ENCODE results near the gene SOX1. TPM values are rescaled to one million over a fixed set of nuclear protein-coding genes. Genes with fewer than 3 reads are reported as not detected.

The SOX1 gene
- total and polyA plus RNA-seq, 9 of the 15 experiments (the other 6 are each of a cell fraction or from before 2014, with no cell fraction given), result not detected

DNA sequence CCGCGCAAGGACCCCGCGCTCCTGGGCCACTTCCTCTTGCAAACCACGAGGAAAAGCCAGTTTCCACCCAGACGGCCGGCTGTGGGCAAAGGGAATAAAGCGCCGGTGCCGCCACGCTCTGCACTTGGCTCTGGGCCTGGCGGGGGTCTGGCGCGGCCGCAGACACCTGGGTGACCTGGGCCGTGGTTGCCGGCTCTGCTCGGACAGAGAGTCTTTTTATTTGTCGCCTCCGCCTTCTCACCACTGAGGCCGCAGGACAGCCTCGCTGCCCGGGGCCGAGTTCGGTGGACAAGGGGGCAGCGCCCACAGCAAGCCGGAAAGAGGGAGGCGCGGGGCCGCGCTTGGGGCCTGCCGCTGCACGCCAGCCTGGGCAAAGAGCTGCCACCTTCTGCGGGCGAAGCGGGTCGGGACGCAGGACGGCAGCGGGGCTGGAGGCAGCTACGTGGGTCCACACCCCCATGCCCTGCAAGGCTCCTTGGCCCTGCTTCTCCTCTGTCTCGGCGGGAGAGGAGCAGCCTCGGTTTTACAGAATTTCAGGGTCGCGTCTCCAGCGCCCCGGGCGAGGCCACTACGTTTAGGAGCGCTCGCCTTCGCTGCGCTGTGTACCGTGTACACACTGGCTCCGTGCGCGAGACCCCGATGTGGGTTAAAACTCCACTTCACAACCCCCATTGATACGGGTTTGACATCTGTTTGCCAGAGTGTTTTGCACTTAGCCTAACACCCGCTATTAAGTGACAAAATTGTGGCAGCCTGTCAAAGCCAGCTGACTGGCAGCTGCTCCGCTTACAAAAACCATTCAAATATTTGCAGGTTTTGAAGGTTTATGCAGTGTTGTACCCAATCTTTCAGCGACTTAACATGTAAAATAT is 13.0 kb upstream of the SOX1 start (continued):
- TF ChIP-seq ZBTB33 (CRISPR knock-in tag; IDR thresholded peaks at IDR 0.05), result no peak
- TF ChIP-seq NCOR1 (IDR thresholded peaks at IDR 0.05), result no peak

- ATAC-seq (no peak), FAIRE-seq (no peak), DNase-seq (ENCODE audit: extremely low read depth in 1 of 4, low spot score in 3 of 4) (no peak)
- TF ChIP-seq, protein P1, sequence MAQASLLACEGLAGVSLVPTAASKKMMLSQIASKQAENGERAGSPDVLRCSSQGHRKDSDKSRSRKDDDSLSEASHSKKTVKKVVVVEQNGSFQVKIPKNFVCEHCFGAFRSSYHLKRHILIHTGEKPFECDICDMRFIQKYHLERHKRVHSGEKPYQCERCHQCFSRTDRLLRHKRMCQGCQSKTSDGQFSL (CRISPR knock-in tag; IDR thresholded peaks at IDR 0.05), result no peak
- TF ChIP-seq, protein P1 (tag; IDR thresholded peaks at IDR 0.05), result no peak
- TF ChIP-seq CHD4 (IDR thresholded peaks at IDR 0.05; ENCODE audit: insufficient read depth, insufficient replicate concordance, low read depth, low read length, poor library complexity, severe bottlenecking) (no peak), IFI16 (CRISPR knock-in tag; IDR thresholded peaks at IDR 0.05) (no peak), EP400 (IDR thresholded peaks at IDR 0.05) (no peak), SREBF2 (CRISPR knock-in tag; IDR thresholded peaks at IDR 0.05) (no peak), EWSR1 (IDR thresholded peaks at IDR 0.05; ENCODE audit: borderline replicate concordance, low read depth, partially characterized antibody) (no peak)
- ChIA-PET CTCF (ENCODE audit: low intra/inter-chr PET ratio) (no interaction called here), POLR2A (interaction anchor here (0.6 kb wide), 1 partner anchor 200 kb away, joined by 3 read pairs; no protein-coding TSS in a partner anchor)
- no peaks in the 10 kb centered on the region for H3K9me3 ChIP-seq (replicated peaks; ENCODE audit: control insufficient read depth, insufficient read depth, low read depth, low read length)
- H3K4me3 ChIP-seq, result no peak overlapping the region
- no peak overlapping the region for H2AFZ ChIP-seq (ENCODE audit: low read depth, low read length)
- no peak overlapping the region for H3K9ac ChIP-seq (ENCODE audit: insufficient read depth in 1 of 2, low read depth in 2 of 2, low read length in 2 of 2)
- no peak overlapping the region for H3K4me2 ChIP-seq (ENCODE audit: insufficient read depth, low read length)
- H3K9me1 ChIP-seq (ENCODE audit: control insufficient read depth, insufficient read depth, low read length), result no peaks in the 10 kb centered on the region
- WGBS (ENCODE audit: insufficient coverage, low coverage, missing lambda C conversion rate), result 0% methylated on average over 10 of the region's 10 CpGs
- no peaks in the 10 kb centered on the region for H4K20me1 ChIP-seq (replicated peaks; ENCODE audit: control insufficient read depth, insufficient read depth, low read length)
- peaks cover 0 to 9% of the 10 kb centered on the region in 2 experiments; a peak in 2 of 5 replicates for H3K4me1 ChIP-seq (replicated peaks in 1 of 2; ENCODE audit: control insufficient read depth in 2 of 2, insufficient read depth in 2 of 2, low read length in 2 of 2)
- intact Hi-C loops (cut with micrococcal nuclease) (no loop called here), in situ Hi-C loops (cut with MboI) (no loop called here)
- no peaks in the 10 kb centered on the region for H3K79me2 ChIP-seq (ENCODE audit: control insufficient read depth, insufficient read depth, low read length)
- no peaks in the 10 kb centered on the region for H3K36me3 ChIP-seq (ENCODE audit: control insufficient read depth, insufficient read depth, low read length)
- BruUV-seq (replicated peaks), result no TSS peak
- peaks cover 5 to 33% of the 10 kb centered on the region in 2 experiments; a peak in 4 of 5 replicates for H3K27me3 ChIP-seq (ENCODE audit: control insufficient read depth in 2 of 2, insufficient read depth in 2 of 2, low read length in 2 of 2)
- no peak overlapping the region for H3K27ac ChIP-seq (ENCODE audit: extremely low read depth, low read depth, low read length)
Measured at GRCh38 chr13:112054616-112055015, 12.3 kb upstream of the SOX1 start.

Data from K562 (cell line).